BJ (cell line): ENCODE results near the gene MRPL46. TPM values are rescaled to one million over a fixed set of nuclear protein-coding genes. Genes with fewer than 3 reads are reported as not detected.

ENCODE experiments used
- CTCF ChIA-PET: fragments of 350-600 bp; formaldehyde crosslinking; extraction: SDS; loops from one replicate; lab custom pipeline; 2021; ENCODE audit warnings: antibody characterized with exemption, inconsistent platforms; lab: Yijun Ruan, JAX
- POLR2A ChIA-PET: fragments of 300-600 bp; sonication (Branson Sonifier 250); formaldehyde crosslinking; extraction: SDS; loops from one replicate; lab custom pipeline; 2021; ENCODE audit warnings: antibody characterized with exemption; lab: Charles Lee
- DNase-seq: peaks from one replicate; pipeline ENCODE4 v3.0.0-alpha.2; 2011; ENCODE audit warnings: low read depth
- H3K27me3 ChIP-seq: 2 replicates; pipeline ENCODE4 v1.6.0; 2011; ENCODE audit warnings: low read length; ENCODE audit not compliant: control insufficient read depth, insufficient read depth
- H3K36me3 ChIP-seq: 2 replicates; pipeline ENCODE4 v1.5.1; 2011; ENCODE audit warnings: low read length; ENCODE audit not compliant: control insufficient read depth, insufficient read depth
- H3K4me3 ChIP-seq: 2 replicates; pipeline ENCODE4 v1.5.1; 2011; ENCODE audit warnings: low read depth, mild to moderate bottlenecking, control low read depth, low read length
- CTCF ChIP-seq: IDR thresholded peaks from 2 replicates; pipeline ENCODE4 v1.5.1; 2011; ENCODE audit warnings: low read depth, mild to moderate bottlenecking, control low read depth, inconsistent platforms, low read length, moderate library complexity; ENCODE audit not compliant: insufficient read depth
- polyA plus RNA-seq: library from polyadenylated mRNA; depleted of rRNA; stranded (reverse); fragments of >200 nt; gene quantifications from 2 replicates; pipeline ENCODE4 v1.2.3, GENCODE V29; 2011; rRNA removed

Gene MRPL46
- polyA plus RNA-seq, 1 experiment, result 18.4 TPM

DNA sequence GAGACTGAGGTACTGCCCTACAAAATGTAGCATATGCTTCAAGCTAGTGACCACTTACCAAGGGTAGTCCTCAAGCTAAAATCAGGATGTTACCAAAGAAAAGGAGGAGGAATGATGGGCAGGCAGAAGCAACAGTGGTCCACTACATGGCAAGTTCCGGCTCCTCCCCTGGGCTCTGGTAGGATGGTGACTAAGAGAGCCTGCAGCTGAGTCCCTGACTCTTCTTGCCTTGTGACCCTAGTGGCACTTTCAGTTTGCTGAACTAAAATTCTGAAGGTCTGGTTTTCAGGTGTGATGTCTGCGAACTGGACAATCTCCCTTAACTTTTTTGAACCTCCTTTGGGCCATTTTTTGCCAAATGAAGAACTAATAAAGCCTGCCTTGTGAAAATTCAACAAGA lies 40.9 kb downstream of the MRPL46 start:
- DNase-seq, result no peak
- Histone ChIP-seq H3K4me3 (no peak overlapping the region), H3K27me3 (no peaks in the 10 kb centered on the region; the same call in 1 of the 2 replicates), H3K36me3 (no peaks in the 10 kb centered on the region)
- POLR2A ChIA-PET, result no interaction called here
- CTCF ChIA-PET, result no interaction called here
- TF ChIP-seq CTCF, result no peak

DNA sequence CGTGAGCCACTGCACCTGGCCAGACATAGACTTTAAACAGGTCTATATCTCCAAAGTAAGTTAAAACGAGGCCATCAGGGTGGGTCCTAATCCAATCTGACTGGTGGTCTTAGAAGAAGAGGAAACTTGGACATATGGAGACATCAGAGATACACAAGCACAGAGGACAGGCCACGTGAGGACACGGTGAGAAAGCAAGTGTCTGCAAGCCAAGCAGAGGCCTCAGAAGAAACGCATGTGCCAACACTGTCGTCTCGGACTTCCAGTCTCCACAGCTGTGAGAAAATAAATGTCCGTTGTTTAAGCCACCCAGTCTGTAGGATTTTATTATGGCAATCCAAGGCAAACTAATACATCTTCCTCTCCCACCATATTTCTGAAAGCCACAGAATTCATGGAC lies 43.9 kb downstream of the MRPL46 start:
- no peak for TF ChIP-seq CTCF
- Histone ChIP-seq H3K27me3 (no peaks in the 10 kb centered on the region; the same call in 1 of the 2 replicates), H3K4me3 (no peak overlapping the region), H3K36me3 (no peaks in the 10 kb centered on the region)
- POLR2A ChIA-PET, result no interaction called here
- CTCF ChIA-PET, result no interaction called here
- no peak for DNase-seq

DNA sequence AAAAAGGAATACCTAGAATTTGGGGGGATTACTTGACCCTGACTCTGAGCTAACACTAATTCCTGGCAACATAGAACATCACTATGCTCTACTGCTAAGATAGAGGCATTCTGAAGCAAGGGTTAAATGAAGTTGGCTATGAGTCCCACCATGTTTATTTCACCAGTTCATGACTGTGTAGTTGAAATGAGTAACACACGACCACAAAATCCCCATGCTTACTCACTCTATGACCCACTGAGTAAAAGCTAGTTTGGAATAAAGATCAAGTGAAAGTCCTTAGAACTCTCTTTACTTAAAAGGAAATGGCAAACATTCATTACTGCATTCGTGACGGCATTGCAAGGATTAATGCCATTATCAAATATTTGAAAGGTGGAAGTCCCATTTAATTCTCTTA lies 47.4 kb downstream of the MRPL46 start:
- H3K27me3 ChIP-seq, result no peaks in the 10 kb centered on the region
- CTCF ChIA-PET, result interaction anchor here (0.6 kb wide), 1 partner anchor 145 kb away, joined by 3 read pairs; no protein-coding TSS in a partner anchor
- POLR2A ChIA-PET, result no interaction called here
- DNase-seq, result no peak
- H3K36me3 ChIP-seq, result no peaks in the 10 kb centered on the region
- H3K4me3 ChIP-seq, result no peak overlapping the region
- TF ChIP-seq CTCF, result no peak

Other genes starting within 250 kb of the MRPL46 start
- 0.10 and 0.12 TPM in 2 replicates for gene NTRK3, start 210.6 kb downstream of the MRPL46 start, polyA plus RNA-seq
- 79.3 and 103 TPM in 2 replicates for gene MRPS11, start 320 bp upstream of the MRPL46 start, polyA plus RNA-seq
- gene DET1, start 79.3 kb upstream of the MRPL46 start, polyA plus RNA-seq, result 10.4 and 11.0 TPM in 2 replicates
- gene AEN, start 154.0 kb upstream of the MRPL46 start, polyA plus RNA-seq, result 35.6 and 45.5 TPM in 2 replicates
- 1.8 and 4.2 TPM in 2 replicates for gene ISG20, start 171.6 kb upstream of the MRPL46 start, polyA plus RNA-seq